ENCODE results near the gene ASZ1. TPM values are rescaled to one million over a fixed set of nuclear protein-coding genes. Genes with fewer than 3 reads are reported as not detected.

ASZ1 gene
- total RNA-seq, 3 donors from 2014 or later (not counting 1 experiment from before 2014, with no cell fraction given) = not detected

DNA sequence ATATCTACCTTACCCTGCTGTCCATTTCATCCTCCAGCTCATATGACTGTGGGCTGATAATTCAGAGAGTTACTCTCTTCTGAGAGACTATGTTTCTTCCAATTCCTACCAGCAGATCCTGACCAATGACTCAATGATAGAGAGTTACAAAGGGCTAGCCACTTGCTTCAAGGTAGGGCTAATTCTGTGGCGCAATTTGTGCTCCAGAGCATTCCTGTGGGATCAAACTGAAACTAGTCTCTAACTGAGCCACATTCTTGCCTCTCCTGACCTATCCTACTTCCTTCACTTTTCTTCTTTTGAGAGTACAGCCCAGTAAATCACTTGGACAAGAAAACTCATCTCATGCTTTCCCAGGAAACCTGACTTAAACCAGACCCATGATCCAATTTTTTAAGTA lies 17.9 kb upstream of the ASZ1 start:
- H3K27me3 ChIP-seq (ENCODE audit: control insufficient read depth, insufficient read depth, low read length) = no peaks in the 10 kb centered on the region
- WGBS (ENCODE audit: insufficient coverage) = 74% methylated on average over 1 of the region's 1 CpG
- intact Hi-C loops (cut with micrococcal nuclease) = no loop called here
- no peaks in the 10 kb centered on the region for H3K4me1 Mint-ChIP-seq
- DNase-seq (no peak), ATAC-seq (no peak)
- no peak overlapping the region for H3K27ac Mint-ChIP-seq
- H3K4me3 Mint-ChIP-seq = no peak overlapping the region
- H3K27ac ChIP-seq (ENCODE audit: low read length) = no peak overlapping the region
- no peaks in the 10 kb centered on the region for H3K36me3 ChIP-seq (ENCODE audit: control insufficient read depth, insufficient read depth, low read length)
- peaks cover 15% of the 10 kb centered on the region in 2 donors for H3K9me3 Mint-ChIP-seq
- no peaks in the 10 kb centered on the region for H3K27me3 Mint-ChIP-seq (ENCODE audit: low read depth in 2 of 2)
- no peak overlapping the region for H3K4me3 ChIP-seq (ENCODE audit: low read length)
- no peaks in the 10 kb centered on the region for H3K36me3 Mint-ChIP-seq
- TF ChIP-seq, protein P1, sequence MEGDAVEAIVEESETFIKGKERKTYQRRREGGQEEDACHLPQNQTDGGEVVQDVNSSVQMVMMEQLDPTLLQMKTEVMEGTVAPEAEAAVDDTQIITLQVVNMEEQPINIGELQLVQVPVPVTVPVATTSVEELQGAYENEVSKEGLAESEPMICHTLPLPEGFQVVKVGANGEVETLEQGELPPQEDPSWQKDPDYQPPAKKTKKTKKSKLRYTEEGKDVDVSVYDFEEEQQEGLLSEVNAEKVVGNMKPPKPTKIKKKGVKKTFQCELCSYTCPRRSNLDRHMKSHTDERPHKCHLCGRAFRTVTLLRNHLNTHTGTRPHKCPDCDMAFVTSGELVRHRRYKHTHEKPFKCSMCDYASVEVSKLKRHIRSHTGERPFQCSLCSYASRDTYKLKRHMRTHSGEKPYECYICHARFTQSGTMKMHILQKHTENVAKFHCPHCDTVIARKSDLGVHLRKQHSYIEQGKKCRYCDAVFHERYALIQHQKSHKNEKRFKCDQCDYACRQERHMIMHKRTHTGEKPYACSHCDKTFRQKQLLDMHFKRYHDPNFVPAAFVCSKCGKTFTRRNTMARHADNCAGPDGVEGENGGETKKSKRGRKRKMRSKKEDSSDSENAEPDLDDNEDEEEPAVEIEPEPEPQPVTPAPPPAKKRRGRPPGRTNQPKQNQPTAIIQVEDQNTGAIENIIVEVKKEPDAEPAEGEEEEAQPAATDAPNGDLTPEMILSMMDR (IDR thresholded peaks at IDR 0.05) = no peak
- no peaks in the 10 kb centered on the region for H3K4me1 ChIP-seq (ENCODE audit: control insufficient read depth, insufficient read depth, low read length)
- H3K9me3 ChIP-seq (ENCODE audit: control insufficient read depth, insufficient read depth, low read length) = peaks cover 10% of the 10 kb centered on the region

DNA sequence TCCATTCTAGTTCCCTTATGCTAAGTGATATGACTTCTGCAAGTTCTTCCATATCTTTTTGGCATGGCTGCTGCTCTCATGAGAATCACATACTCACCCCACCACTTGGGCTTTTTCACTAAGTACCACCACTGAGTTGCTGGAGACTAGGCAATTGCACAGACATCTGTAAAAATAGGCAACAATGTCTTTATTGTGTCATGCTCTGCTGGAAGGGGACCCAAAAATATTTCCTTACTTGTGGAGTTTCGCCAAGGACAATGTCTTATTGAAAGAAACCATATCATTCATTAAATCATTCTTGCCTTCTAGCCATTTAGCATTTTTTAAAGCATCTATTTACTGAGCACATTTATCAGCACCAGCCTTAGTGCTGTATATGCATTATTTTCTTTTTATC lies 17.4 kb upstream of the ASZ1 start:
- H3K27me3 ChIP-seq (ENCODE audit: control insufficient read depth, insufficient read depth, low read length) = no peaks in the 10 kb centered on the region
- no peak for ATAC-seq
- no peak overlapping the region for H3K4me3 ChIP-seq (ENCODE audit: low read length)
- Mint-ChIP-seq H3K36me3 (no peaks in the 10 kb centered on the region), H3K27me3 (ENCODE audit: low read depth in 2 of 2) (no peaks in the 10 kb centered on the region), H3K4me3 (no peak overlapping the region), H3K9me3 (peaks cover 14 to 15% of the 10 kb centered on the region in 2 donors), H3K4me1 (no peaks in the 10 kb centered on the region), H3K27ac (no peak overlapping the region)
- no peak overlapping the region for H3K27ac ChIP-seq (ENCODE audit: low read length)
- H3K36me3 ChIP-seq (ENCODE audit: control insufficient read depth, insufficient read depth, low read length) = no peaks in the 10 kb centered on the region
- TF ChIP-seq, protein P1 (IDR thresholded peaks at IDR 0.05) = no peak
- 73% methylated on average over 1 of the region's 1 CpG for WGBS (ENCODE audit: insufficient coverage)
- intact Hi-C loops (cut with micrococcal nuclease) = no loop called here
- H3K4me1 ChIP-seq (ENCODE audit: control insufficient read depth, insufficient read depth, low read length) = no peaks in the 10 kb centered on the region
- DNase-seq = no peak
- peaks cover 10% of the 10 kb centered on the region for H3K9me3 ChIP-seq (ENCODE audit: control insufficient read depth, insufficient read depth, low read length)

DNA sequence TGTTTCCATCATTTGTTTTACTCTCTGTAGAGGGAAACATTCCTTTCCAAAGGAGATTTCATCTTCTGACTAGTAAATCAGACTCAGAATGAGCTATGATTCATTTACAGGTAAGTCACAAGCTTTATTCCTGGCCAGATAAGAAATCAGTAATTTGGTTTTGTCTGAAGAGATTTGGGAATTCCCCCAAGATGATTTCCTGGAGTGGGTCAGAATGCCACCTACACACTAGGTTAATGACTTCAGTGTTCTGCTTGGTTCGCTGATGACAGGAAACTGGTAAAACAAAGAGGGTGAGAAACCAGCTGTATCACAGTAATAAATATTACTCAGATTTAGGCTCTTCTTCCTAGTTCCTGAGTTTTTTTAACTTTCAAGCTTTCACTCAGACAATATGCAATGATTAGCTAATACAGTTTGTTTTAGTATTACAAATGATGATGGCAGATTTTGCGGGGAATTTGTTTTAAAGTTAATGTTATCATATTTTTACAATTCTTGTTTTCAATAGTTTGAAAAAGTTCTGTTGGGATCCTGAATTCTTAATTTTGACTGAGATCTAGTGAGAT lies 8.3 kb upstream of the ASZ1 start:
- H3K27me3 Mint-ChIP-seq (ENCODE audit: low read depth in 2 of 2) = no peaks in the 10 kb centered on the region
- H3K4me1 Mint-ChIP-seq = no peaks in the 10 kb centered on the region
- no peak overlapping the region for H3K27ac Mint-ChIP-seq
- Histone ChIP-seq H3K9me3 (ENCODE audit: control insufficient read depth, insufficient read depth, low read length) (no peaks in the 10 kb centered on the region), H3K4me3 (ENCODE audit: low read length) (no peak overlapping the region), H3K27ac (ENCODE audit: low read length) (no peak overlapping the region), H3K4me1 (ENCODE audit: control insufficient read depth, insufficient read depth, low read length) (no peaks in the 10 kb centered on the region), H3K36me3 (ENCODE audit: control insufficient read depth, insufficient read depth, low read length) (no peaks in the 10 kb centered on the region), H3K27me3 (ENCODE audit: control insufficient read depth, insufficient read depth, low read length) (no peaks in the 10 kb centered on the region)
- TF ChIP-seq, protein P1 (IDR thresholded peaks at IDR 0.05) = no peak
- WGBS (ENCODE audit: insufficient coverage) = 17% methylated on average over 1 of the region's 2 CpGs
- intact Hi-C loops (cut with micrococcal nuclease) = no loop called here
- ATAC-seq = no peak
- H3K4me3 Mint-ChIP-seq = no peak overlapping the region
- no peaks in the 10 kb centered on the region for H3K36me3 Mint-ChIP-seq
- peaks cover 4 to 10% of the 10 kb centered on the region in 2 donors for H3K9me3 Mint-ChIP-seq
- no peak for DNase-seq
